HG03442 (cell line): ENCODE measurements around the gene FRMD4B.
"Not testable (repeated sequence)": the region's sequence is repeated elsewhere in the genome, so short reads cannot be mapped to it uniquely, and the experiment has no call there.

Experiments used
- ATAC-seq: cut with Tn5 transposase; IDR thresholded peaks from one replicate; pipeline ENCODE4 v1.9.1; 2021; ENCODE audit warnings: mild to moderate bottlenecking, moderate library complexity; ENCODE audit not compliant: unreplicated experiment

The FRMD4B gene

GRCh38 chr3:69292185-69292584, 93.7 kb downstream of the FRMD4B start:
- no peak for ATAC-seq

- no peak for ATAC-seq
These were observed 95.5 kb downstream of the FRMD4B start for GRCh38 chr3:69290430-69290829.

GRCh38 chr3:69290006-69290405, 95.9 kb downstream of the FRMD4B start:
- no peak for ATAC-seq

DNA sequence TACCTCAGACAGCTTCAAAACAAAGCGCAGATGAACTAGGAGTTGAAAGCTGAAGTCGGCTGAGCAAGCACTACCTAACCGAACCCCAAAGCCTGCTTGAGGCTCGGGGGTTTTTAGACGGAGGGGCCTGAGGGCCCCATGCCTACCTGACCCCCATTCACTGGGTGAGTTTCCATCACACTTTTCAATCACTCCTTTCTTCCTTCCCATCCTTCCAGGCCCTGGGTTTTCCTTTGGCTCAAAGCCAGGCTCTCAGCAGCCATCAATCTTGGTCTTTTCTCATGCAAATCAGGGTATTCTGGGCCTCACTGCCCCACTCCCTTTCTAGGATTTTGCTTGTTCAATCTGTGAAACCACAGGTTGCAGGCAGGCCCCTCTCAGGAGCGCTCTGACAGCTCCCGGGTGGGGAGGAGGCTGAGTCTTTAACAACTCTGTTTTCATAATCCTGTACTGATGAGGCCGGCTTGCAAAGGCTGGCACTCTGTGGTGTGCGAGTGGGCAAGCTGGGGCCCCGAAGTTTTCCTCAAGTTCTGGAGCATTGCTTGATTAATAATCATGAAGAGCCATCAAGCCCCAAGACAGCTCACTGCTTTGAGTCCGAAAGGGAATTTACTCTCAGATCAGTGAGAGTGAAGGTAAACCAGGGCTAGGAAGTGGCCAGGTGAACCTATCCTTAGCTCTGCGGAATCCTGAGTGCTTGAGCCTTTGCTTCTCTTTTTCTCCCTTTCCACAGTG, 97.6 kb downstream of the FRMD4B start:
- ATAC-seq, result peak; percentile 90

DNA sequence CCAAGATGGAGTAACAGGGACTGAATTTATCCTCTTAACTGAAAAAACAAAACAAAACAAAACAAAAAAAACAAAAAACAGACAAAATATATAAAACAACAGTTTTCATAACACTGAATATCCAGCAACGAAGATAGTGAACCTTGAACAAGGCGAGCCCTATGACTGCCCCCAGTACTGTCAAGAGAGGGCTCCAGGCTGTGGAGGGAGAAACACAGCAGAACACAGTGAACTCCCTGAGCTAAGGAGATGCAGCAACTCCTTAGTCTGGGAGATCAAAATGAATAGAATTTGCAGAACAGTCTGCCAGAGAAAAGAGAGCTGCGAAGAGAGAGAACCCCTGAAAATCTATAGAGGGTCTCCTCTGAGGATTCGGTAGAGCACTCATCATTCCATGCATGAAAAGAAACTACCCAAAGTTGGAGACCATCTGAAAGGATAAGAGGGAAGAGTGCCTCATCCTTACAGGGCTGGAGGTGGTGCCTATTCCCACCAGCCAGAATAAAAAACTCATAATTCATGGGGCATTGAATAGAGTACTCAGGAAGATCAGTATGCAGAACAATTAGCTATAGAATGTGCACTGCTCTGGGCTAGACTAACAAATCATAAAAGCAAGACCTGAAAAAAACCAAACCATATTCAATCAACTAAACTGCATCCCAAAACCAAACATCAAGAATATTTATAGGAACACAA, 101.8 kb downstream of the FRMD4B start:
- no peak for ATAC-seq

DNA sequence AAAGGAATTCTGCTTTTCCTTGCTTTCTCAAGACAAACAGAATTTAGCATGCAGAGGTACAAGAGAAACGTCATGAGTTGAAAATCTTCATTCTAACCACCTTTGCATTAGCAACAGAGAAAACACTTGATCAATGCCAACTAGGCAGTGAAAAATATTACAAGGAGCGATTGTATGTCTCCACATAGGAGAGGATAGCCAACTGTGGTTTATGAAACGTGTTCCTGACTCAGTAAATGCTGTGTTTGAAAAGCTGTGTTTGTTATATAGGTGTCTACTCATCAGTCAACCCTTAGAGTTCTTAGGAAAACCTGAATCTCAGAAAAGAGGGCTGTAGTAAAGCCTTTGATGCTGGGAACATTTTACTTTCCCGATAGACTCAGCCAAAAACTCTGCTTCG, 102.4 kb downstream of the FRMD4B start:
- no peak for ATAC-seq

DNA sequence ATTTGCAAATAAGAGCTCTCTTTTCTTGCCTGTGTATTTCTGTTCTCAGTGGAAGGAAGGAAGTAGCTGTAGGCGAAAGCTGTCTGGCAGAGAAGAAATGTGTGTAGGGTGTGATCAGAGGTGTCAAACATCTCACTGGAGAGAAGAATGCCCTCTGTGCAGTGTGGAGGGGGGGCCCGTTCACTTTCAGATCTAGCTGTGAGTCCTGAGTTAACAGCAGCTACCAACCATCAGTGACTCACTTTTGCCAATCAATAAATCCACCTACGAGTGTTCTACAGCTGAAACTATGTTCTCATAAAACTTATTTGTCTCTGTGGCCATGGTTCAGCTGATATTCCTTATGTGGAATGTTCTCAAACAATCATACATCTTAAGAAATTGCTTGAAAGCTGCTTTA, 103.7 kb downstream of the FRMD4B start:
- peak; percentile 53 for ATAC-seq

DNA sequence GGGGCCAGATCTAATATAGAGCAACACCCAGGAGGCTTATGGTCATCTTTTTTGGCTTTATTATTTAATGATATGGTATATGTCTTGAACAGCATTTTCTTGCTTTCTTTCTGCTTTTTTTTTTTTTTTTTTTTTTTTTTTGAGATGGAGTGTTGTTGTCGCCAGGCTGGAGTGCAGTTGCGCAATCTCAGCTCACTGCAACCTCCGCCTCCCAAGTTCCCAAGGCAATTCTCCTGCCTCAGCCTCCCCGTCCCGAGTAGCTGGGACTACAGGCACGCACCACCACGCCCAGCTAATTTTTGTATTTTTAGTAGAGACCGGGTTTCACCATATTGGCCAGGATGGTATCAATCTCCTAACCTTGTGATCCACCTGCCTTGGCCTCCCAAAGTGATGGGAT, 108.5 kb downstream of the FRMD4B start:
- ATAC-seq, result not testable (repeated sequence)

GRCh38 chr3:69276884-69277283, 109.0 kb downstream of the FRMD4B start:
- no peak for ATAC-seq

DNA sequence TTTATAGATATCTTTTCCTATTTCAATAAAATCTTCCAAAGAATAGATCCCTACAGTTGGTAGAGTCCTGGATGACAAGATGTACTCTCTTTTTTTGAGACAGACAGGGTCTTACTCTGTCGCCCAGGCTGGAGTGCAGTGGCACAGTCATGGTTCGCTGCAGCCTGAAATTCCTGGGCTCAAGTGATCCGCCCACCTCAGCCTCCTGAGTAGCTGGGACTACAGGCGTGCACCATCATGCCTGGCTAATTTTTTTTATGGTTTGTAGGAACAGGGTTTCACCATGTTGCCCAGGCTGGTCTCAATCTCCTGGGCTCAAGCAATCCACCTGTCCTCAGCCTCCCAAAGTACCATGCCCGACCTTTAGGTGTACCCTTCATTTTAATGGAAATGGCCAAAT, 109.7 kb downstream of the FRMD4B start:
- ATAC-seq, result not testable (repeated sequence)

- no peak for ATAC-seq
These were observed 112.0 kb downstream of the FRMD4B start for GRCh38 chr3:69273896-69274295.

- ATAC-seq, result no peak
These were observed 113.3 kb downstream of the FRMD4B start for GRCh38 chr3:69272556-69272955.

GRCh38 chr3:69271098-69271497, 114.8 kb downstream of the FRMD4B start:
- no peak for ATAC-seq

DNA sequence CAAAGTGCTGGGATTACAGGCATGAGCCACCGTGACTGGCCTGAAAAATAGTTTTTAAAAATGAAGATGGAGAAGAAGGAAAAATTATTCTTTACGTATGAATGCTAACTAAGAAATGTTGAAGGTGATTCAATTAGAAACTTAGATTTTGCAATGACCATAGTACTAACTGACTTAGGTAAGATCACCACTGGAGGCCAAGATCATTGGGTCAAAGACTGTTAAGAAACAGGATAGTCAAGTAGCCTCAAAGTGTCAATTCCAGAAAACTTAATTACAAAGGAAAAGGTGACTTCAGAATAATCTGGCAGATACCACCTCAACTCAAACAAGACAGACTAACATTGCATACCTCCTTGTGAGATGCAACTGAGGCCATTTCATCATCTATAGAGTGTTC, 119.3 kb downstream of the FRMD4B start:
- no peak for ATAC-seq

- not testable (repeated sequence) for ATAC-seq
These were observed 119.8 kb downstream of the FRMD4B start for GRCh38 chr3:69266071-69266470.

DNA sequence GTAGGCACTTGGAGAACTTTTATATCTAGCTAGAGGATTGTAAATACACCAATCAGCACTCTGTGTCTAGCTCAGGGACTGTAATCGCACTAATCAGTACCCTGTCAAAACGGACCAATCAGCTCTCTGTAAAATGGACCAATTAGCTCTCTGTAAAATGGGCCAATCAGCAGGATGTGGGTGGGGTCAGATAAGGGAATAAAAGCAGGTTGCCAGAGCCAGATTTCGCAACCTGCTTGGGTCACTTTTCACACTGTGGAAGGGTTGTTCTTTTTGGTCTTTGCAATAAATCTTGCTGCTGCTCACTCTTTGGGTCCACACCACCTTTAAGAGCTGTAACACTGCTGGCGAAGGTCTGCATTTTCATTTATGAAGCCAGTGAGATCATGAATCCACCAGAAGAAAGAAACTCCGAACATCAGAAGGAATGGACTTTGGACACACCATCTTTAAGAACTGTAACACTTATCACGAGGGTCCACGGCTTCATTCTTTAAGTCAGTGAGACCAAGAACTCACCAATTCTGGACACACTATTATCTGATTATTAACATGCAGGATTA, 125.0 kb downstream of the FRMD4B start:
- not testable (repeated sequence) for ATAC-seq

GRCh38 chr3:69260216-69260787, 125.6 kb downstream of the FRMD4B start:
- no peak for ATAC-seq

GRCh38 chr3:69259125-69259524, 126.8 kb downstream of the FRMD4B start:
- no peak for ATAC-seq

- no peak for ATAC-seq
These were observed 130.0 kb downstream of the FRMD4B start for GRCh38 chr3:69255928-69256327.

DNA sequence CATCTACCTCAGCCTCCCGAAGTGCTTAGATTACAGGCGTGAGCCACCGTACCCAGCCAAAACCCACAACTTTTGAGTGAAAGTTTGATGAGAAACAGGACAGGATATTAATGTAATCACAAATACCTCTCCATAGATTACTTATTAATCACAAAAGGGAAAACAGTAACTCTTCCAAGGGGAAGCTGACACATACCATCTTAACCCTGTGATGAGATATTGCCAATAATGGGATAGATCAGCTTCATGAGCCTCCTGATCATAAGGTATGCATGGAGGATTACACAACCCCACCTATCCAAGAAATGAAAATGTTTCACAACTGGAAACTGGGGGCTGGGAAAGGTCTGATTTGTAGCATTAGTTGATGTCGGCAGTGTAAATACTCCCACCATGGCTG, 131.5 kb downstream of the FRMD4B start:
- no peak for ATAC-seq

GRCh38 chr3:69252631-69253030, 133.3 kb downstream of the FRMD4B start:
- ATAC-seq, result no peak

DNA sequence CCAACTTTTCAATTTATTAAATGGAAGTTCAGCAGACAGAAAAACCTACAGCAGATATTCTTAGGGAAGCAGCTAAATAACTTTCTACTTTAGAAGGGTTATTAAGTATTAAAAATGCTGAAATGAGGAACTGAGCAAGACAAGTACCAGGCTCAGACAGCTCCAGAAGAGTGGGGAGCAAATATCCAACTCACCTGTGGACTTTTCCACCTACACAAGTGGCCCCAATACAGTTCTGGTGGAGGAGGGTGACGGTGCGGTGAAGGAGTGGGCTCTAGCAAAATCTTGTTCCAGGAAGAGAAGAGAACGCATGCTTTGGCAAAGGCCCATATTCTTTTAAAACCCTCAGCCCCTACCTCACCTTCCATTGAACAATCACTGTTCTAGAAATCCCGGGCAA, 133.7 kb downstream of the FRMD4B start:
- no peak for ATAC-seq
